22Rv1 (cell line): Measurements from ENCODE around the gene KIF12.

ENCODE experiments used
- CTCF ChIP-seq: fragments of 450-650 bp; IDR thresholded peaks from 2 replicates; pipeline ENCODE4 v1.5.1; 2017; ENCODE audit warnings: mild to moderate bottlenecking
- ZFX ChIP-seq: fragments of 450-650 bp; IDR thresholded peaks from 2 replicates; pipeline ENCODE4 v1.6.1; 2017; ENCODE audit warnings: antibody characterized with exemption, borderline replicate concordance

- TF ChIP-seq CTCF (peak; percentile 37; the same call in 1 of the 2 replicates), ZFX (no peak)
These were observed 51.4 kb downstream of the KIF12 start for GRCh38 chr9:114047717-114048116.
